ENCODE data around the gene FCHSD1. TPM values are rescaled to one million over a fixed set of nuclear protein-coding genes. Genes with fewer than 3 reads are reported as not detected.

Gene FCHSD1
- total RNA-seq, 2 experiments from 2014 or later, result 46.9 to 47.8 TPM

DNA sequence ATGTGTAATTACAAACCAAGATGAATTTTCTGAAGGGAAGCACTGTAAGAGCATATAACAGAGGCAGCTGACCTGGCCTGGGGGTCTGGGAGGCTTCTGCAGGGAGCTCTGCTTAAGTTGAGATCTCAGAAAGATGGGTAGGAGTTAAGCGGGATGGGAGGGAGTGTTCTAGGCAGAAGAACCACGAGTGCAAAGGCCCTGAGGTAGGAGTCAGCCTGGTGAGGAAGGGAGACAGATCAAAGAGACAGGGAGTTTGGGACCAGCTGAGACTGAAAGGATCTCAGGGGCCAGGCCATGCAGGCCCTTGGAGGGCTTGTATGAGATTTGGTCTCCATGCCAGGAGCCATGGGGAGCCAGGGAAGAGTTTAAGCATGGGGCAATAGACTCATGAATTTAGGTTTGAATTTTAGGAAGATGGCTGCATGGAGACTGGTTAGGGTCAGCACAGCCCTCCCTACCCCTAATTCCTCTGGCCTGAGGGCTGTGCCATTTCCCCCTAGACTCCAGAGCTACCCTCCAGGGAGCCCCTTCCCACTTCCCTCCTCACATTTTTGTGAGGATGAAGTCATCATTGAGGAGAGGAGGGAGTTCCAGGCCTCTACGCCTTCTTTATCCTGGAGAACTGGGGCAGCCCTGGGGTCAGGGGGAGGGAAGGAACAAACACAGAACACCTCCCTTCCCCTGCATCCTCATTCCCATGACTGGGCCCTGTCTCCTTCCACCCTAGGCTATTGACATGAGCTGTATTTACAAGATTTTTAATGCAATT is 35.6 kb upstream of the FCHSD1 start:
- no peaks in the 10 kb centered on the region for H3K9me3 Mint-ChIP-seq (ENCODE audit: insufficient read depth)
- DNase-seq (no peak), ATAC-seq (no peak)
- no peak overlapping the region for H3K27ac Mint-ChIP-seq
- H3K4me3 Mint-ChIP-seq, result no peak overlapping the region
- peaks cover 19% of the 10 kb centered on the region for H3K27me3 Mint-ChIP-seq (ENCODE audit: low read depth)
- CTCF ChIA-PET, result interaction anchor here (1.0 to 1.6 kb wide), 3 partner anchors 18 to 282 kb away, joined by 3 to 6 read pairs (median 4); partner anchors contain the start of gene RNF14
- no peaks in the 10 kb centered on the region for H3K36me3 Mint-ChIP-seq (ENCODE audit: low read depth)
- peaks cover 33% of the 10 kb centered on the region for H3K4me1 Mint-ChIP-seq (ENCODE audit: low read depth)
- POLR2A ChIA-PET, result no interaction called here

GRCh38 chr5:141685591-141685990 is 34.4 kb upstream of the FCHSD1 start:
- Mint-ChIP-seq H3K4me1 (ENCODE audit: low read depth) (peaks cover 41% of the 10 kb centered on the region), H3K4me3 (no peak overlapping the region), H3K27ac (no peak overlapping the region)

DNA sequence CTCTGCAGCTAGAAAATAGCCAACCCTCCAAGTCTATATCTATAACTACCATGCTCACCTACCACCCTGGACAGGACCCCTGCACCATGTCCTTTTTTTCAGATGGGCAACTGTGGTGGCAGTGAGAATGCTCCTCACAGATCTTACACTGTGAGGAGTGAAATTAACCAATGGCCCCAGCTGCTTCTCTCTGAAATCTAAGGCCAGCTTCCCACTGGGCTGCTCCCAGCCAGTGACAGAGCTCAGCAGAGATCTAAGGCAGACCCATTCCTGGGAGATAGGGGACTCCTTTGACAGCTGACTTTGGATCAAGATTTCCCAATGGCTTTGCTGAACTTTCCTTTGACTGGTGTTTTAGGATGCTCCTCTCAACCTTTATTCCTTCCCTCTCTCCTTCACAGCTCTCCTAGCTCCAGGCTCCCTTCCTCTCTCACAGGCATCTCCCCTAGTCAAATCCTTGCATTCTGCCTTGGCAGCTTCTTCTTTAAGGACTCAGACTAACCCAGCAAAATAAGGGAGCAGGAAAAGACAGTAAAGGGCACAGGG is 32.5 kb upstream of the FCHSD1 start:
- no peaks in the 10 kb centered on the region for H3K36me3 Mint-ChIP-seq (ENCODE audit: low read depth)
- H3K4me3 Mint-ChIP-seq, result peak overlapping the region; percentile 12
- CTCF ChIA-PET, result interaction anchor here (1.0 to 5.3 kb wide), 14 partner anchors 9 to 285 kb away, joined by 3 to 71 read pairs (median 6); partner anchors contain the start of genes DELE1, HDAC3, PCDH1 and RELL2
- H3K9me3 Mint-ChIP-seq (ENCODE audit: insufficient read depth), result no peaks in the 10 kb centered on the region
- ATAC-seq (no peak), DNase-seq (no peak)
- peaks cover 37% of the 10 kb centered on the region for H3K4me1 Mint-ChIP-seq (ENCODE audit: low read depth)
- POLR2A ChIA-PET, result interaction anchor here (0.7 to 1.5 kb wide), 11 partner anchors 8 to 286 kb away, joined by 3 to 7 read pairs (median 3); partner anchors contain the start of genes DELE1 and FCHSD1
- peaks cover 5% of the 10 kb centered on the region for H3K27me3 Mint-ChIP-seq (ENCODE audit: low read depth)
- H3K27ac Mint-ChIP-seq, result peak overlapping the region; percentile 24

More at GRCh38 chr5:141685591-141685990, 34.4 kb upstream of the FCHSD1 start:
- H3K27me3 Mint-ChIP-seq (ENCODE audit: low read depth), result peaks cover 13% of the 10 kb centered on the region
- no peaks in the 10 kb centered on the region for H3K36me3 Mint-ChIP-seq (ENCODE audit: low read depth)
- ATAC-seq (no peak), DNase-seq (no peak)
- no peaks in the 10 kb centered on the region for H3K9me3 Mint-ChIP-seq (ENCODE audit: insufficient read depth)
- ChIA-PET CTCF (no interaction called here), POLR2A (no interaction called here)

GRCh38 chr5:141681695-141682641 is 30.8 kb upstream of the FCHSD1 start, which contains the start of gene ARAP3:
ARAP3 (minus strand) TSS chr5:141682230; CDS start chr5:141680486, 1,744 bp downstream.
- H3K36me3 Mint-ChIP-seq (ENCODE audit: low read depth), result peaks cover 3% of the 10 kb centered on the region
- DNase-seq (peak; percentile 54), ATAC-seq (peak; percentile 86)
- ChIA-PET POLR2A (interaction anchor here (1.5 kb wide), 1 partner anchor 31 kb away, joined by 7 read pairs; the partner anchor contains the start of gene FCHSD1), CTCF (interaction anchor here (0.9 to 5.3 kb wide), 10 partner anchors 9 to 328 kb away, joined by 3 to 71 read pairs (median 10); partner anchors contain the start of genes PCDH1 and RNF14)
- no peaks in the 10 kb centered on the region for H3K9me3 Mint-ChIP-seq (ENCODE audit: insufficient read depth)
- H3K4me3 Mint-ChIP-seq, result peak within 1 kb of the TSS; percentile 79
- H3K27ac Mint-ChIP-seq, result peak within 1 kb of the TSS; percentile 82
- peaks cover 38% of the 10 kb centered on the region for H3K4me1 Mint-ChIP-seq (ENCODE audit: low read depth)
- H3K27me3 Mint-ChIP-seq (ENCODE audit: low read depth), result peaks cover 3% of the 10 kb centered on the region

DNA sequence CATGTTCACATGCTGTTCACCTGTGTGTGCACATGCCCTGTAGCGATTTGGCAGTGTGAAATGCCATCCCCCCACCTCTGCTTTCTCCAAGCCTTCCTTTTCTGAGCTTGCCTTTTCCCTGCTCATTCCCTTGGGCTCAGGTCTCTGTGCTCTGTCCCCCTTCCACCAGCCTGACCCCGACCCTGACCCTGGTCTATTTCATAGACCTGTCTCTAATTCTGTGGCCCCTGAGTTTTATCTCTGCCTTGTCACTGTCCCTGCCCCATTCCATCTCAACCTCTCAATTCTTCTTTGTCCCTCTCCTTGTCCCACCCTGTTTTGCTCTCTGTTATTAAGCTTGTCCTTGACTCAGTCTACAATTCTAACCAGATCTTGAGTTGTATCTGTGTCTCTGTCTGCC is 30.1 kb upstream of the FCHSD1 start:
- peak overlapping the region; percentile 40 for H3K4me3 Mint-ChIP-seq
- H3K36me3 Mint-ChIP-seq (ENCODE audit: low read depth), result peaks cover 3% of the 10 kb centered on the region
- H3K27me3 Mint-ChIP-seq (ENCODE audit: low read depth), result no peaks in the 10 kb centered on the region
- DNase-seq, result no peak
- peaks cover 38% of the 10 kb centered on the region for H3K4me1 Mint-ChIP-seq (ENCODE audit: low read depth)
- H3K9me3 Mint-ChIP-seq (ENCODE audit: insufficient read depth), result no peaks in the 10 kb centered on the region
- ChIA-PET POLR2A (no interaction called here), CTCF (interaction anchor here (5.3 kb wide), 1 partner anchor 12 kb away, joined by 71 read pairs; no protein-coding TSS in a partner anchor)
- ATAC-seq, result no peak
- peak overlapping the region; percentile 12 for H3K27ac Mint-ChIP-seq

GRCh38 chr5:141680751-141681201 is 29.6 kb upstream of the FCHSD1 start:
- peaks cover 3% of the 10 kb centered on the region for H3K36me3 Mint-ChIP-seq (ENCODE audit: low read depth)
- DNase-seq, result no peak
- no peaks in the 10 kb centered on the region for H3K9me3 Mint-ChIP-seq (ENCODE audit: insufficient read depth)
- POLR2A ChIA-PET, result no interaction called here
- peaks cover 38% of the 10 kb centered on the region for H3K4me1 Mint-ChIP-seq (ENCODE audit: low read depth)
- CTCF ChIA-PET, result interaction anchor here (5.3 kb wide), 1 partner anchor 12 kb away, joined by 71 read pairs; no protein-coding TSS in a partner anchor
- no peaks in the 10 kb centered on the region for H3K27me3 Mint-ChIP-seq (ENCODE audit: low read depth)
- no peak overlapping the region for H3K27ac Mint-ChIP-seq
- no peak for ATAC-seq
- H3K4me3 Mint-ChIP-seq, result peak overlapping the region; percentile 40

- ChIA-PET CTCF (interaction anchor here (5.3 kb wide), 1 partner anchor 13 kb away, joined by 71 read pairs; no protein-coding TSS in a partner anchor), POLR2A (no interaction called here)
- Mint-ChIP-seq H3K36me3 (ENCODE audit: low read depth) (peaks cover 3% of the 10 kb centered on the region), H3K4me1 (ENCODE audit: low read depth) (peaks cover 38% of the 10 kb centered on the region), H3K27me3 (ENCODE audit: low read depth) (no peaks in the 10 kb centered on the region), H3K9me3 (ENCODE audit: insufficient read depth) (no peaks in the 10 kb centered on the region), H3K27ac (no peak overlapping the region), H3K4me3 (no peak overlapping the region)
- ATAC-seq (no peak), DNase-seq (no peak)
Observed at GRCh38 chr5:141680178-141680577, 29.0 kb upstream of the FCHSD1 start.

DNA sequence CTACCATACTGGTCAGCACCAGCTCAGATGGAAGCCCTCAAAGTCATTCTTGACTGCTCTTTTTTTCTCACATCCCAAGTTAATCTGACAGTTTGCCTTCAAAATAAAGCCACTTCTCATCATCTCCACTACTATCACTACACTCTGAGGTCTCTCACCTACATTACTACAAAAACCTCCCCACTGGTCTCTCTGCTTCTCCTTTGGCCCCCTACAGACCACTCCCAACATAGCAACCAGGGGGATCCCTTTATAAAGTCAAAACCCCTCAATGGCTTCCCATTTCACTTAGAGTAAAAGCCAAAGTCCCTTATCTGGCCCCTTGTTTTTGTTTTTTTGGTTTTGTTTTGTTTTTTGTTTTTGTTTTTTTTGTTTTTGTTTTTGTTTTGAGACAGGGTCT is 26.2 kb upstream of the FCHSD1 start:
- ATAC-seq, result no peak
- no peaks in the 10 kb centered on the region for H3K9me3 Mint-ChIP-seq (ENCODE audit: insufficient read depth)
- CTCF ChIA-PET, result interaction anchor here (1.2 to 1.8 kb wide), 2 partner anchors 12 to 14 kb away, joined by 5 to 12 read pairs; no protein-coding TSS in a partner anchor
- no peaks in the 10 kb centered on the region for H3K27me3 Mint-ChIP-seq (ENCODE audit: low read depth)
- POLR2A ChIA-PET, result no interaction called here
- H3K4me3 Mint-ChIP-seq, result no peak overlapping the region
- peaks cover 19% of the 10 kb centered on the region for H3K4me1 Mint-ChIP-seq (ENCODE audit: low read depth)
- DNase-seq, result no peak
- peaks cover 3% of the 10 kb centered on the region for H3K36me3 Mint-ChIP-seq (ENCODE audit: low read depth)
- H3K27ac Mint-ChIP-seq, result no peak overlapping the region

DNA sequence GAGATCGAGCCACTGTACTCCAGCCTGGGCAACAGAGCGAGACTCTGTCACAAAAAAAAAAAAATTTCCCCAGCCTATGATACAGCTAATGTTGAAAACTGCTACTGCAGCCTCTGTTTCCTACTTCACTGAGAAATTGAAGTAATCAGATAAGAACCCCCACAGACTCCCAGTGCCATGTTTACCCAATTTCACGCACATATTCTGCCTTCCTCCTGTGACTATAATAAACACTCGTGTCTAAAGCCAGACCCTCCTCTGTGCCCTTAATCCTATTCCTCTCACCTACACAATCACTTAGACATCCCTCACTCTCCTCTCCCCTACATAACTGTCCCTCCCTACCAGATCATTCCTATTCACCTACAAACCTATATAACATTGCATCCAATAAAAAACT is 24.5 kb upstream of the FCHSD1 start:
- Mint-ChIP-seq H3K4me1 (ENCODE audit: low read depth) (peaks cover 5% of the 10 kb centered on the region), H3K4me3 (no peak overlapping the region), H3K36me3 (ENCODE audit: low read depth) (peaks cover 3% of the 10 kb centered on the region), H3K27me3 (ENCODE audit: low read depth) (no peaks in the 10 kb centered on the region), H3K27ac (no peak overlapping the region), H3K9me3 (ENCODE audit: insufficient read depth) (no peaks in the 10 kb centered on the region)
- POLR2A ChIA-PET, result no interaction called here
- CTCF ChIA-PET, result interaction anchor here (1.4 to 1.8 kb wide), 2 partner anchors 16 to 285 kb away, joined by 6 to 12 read pairs; no protein-coding TSS in a partner anchor
- DNase-seq (no peak), ATAC-seq (no peak)

GRCh38 chr5:141674747-141675146 is 23.5 kb upstream of the FCHSD1 start:
- no peaks in the 10 kb centered on the region for H3K9me3 Mint-ChIP-seq (ENCODE audit: insufficient read depth)
- peaks cover 3% of the 10 kb centered on the region for H3K36me3 Mint-ChIP-seq (ENCODE audit: low read depth)
- H3K4me1 Mint-ChIP-seq (ENCODE audit: low read depth), result peaks cover 2% of the 10 kb centered on the region
- no peak overlapping the region for H3K4me3 Mint-ChIP-seq
- POLR2A ChIA-PET, result no interaction called here
- ATAC-seq (no peak), DNase-seq (no peak)
- H3K27ac Mint-ChIP-seq, result no peak overlapping the region
- CTCF ChIA-PET, result no interaction called here
- H3K27me3 Mint-ChIP-seq (ENCODE audit: low read depth), result no peaks in the 10 kb centered on the region
